GM20431 (cell line): ENCODE results near the gene CTBP2.

Experiments
- in situ Hi-C: fragments of 300-500 bp; cut with MseI, MboI; formaldehyde crosslinking; loops from one replicate; pipeline ENCODE4 v1.15.0; 2020; ENCODE audit warnings: low sequenced_read_pairs; ENCODE audit not compliant: unreplicated experiment

Gene CTBP2

GRCh38 chr10:125016611-125017202 lies 143.7 kb downstream of the CTBP2 start:
- in situ Hi-C loops, result no loop called here

GRCh38 chr10:125016123-125016522 lies 144.2 kb downstream of the CTBP2 start:
- in situ Hi-C loops, result no loop called here

- in situ Hi-C loops, result no loop called here
Observed at GRCh38 chr10:125015356-125015944, 144.9 kb downstream of the CTBP2 start.

- in situ Hi-C loops, result no loop called here
Observed at GRCh38 chr10:125014836-125015355, 145.5 kb downstream of the CTBP2 start.

GRCh38 chr10:125014086-125014830 lies 146.1 kb downstream of the CTBP2 start:
- in situ Hi-C loops, result no loop called here

GRCh38 chr10:125013529-125013872 lies 146.9 kb downstream of the CTBP2 start:
- in situ Hi-C loops, result no loop called here

GRCh38 chr10:125012851-125013528 lies 147.4 kb downstream of the CTBP2 start:
- in situ Hi-C loops, result no loop called here

- in situ Hi-C loops, result no loop called here
Observed at GRCh38 chr10:125011926-125012705, 148.2 kb downstream of the CTBP2 start.

- in situ Hi-C loops, result no loop called here
Observed at GRCh38 chr10:125011171-125011925, 149.0 kb downstream of the CTBP2 start.

- in situ Hi-C loops, result no loop called here
Observed at GRCh38 chr10:125010362-125010761, 150.0 kb downstream of the CTBP2 start.

- in situ Hi-C loops, result no loop called here
Observed at GRCh38 chr10:125009661-125010161, 150.7 kb downstream of the CTBP2 start.

- in situ Hi-C loops, result no loop called here
Observed at GRCh38 chr10:125008689-125009638, 151.4 kb downstream of the CTBP2 start.

GRCh38 chr10:125007436-125007835 lies 152.9 kb downstream of the CTBP2 start:
- in situ Hi-C loops, result no loop called here

GRCh38 chr10:125006921-125007426 lies 153.4 kb downstream of the CTBP2 start:
- in situ Hi-C loops, result no loop called here

- in situ Hi-C loops, result no loop called here
Observed at GRCh38 chr10:125006188-125006680, 154.1 kb downstream of the CTBP2 start.

GRCh38 chr10:125005312-125006187 lies 154.8 kb downstream of the CTBP2 start:
- in situ Hi-C loops, result no loop called here
